IMR-90 (cell line): ENCODE results near the gene HEATR9. TPM values are rescaled to one million over a fixed set of nuclear protein-coding genes. Genes with fewer than 3 reads are reported as not detected.

Experiments used
- ATAC-seq: fragments of 200-7000 bp; cut with Tn5 transposase; 2 replicates; pipeline ENCODE4 v1.9.1; 2020; ENCODE audit warnings: low read depth, mild to moderate bottlenecking, moderate library complexity
- BruUV-seq: library from RNA; stranded (reverse); fragments of 400-500 nt; replicated peaks from 2 replicates; lab custom pipeline; 2021; lab: Mats Ljungman, UMichigan
- CTCF ChIA-PET: fragments of 300-600 bp; formaldehyde crosslinking; extraction: SDS; loops from one replicate; lab custom pipeline; 2021; ENCODE audit warnings: antibody characterized with exemption; lab: Yijun Ruan, JAX
- POLR2A ChIA-PET: fragments of 300-600 bp; sonication (Branson Sonifier 250); formaldehyde crosslinking; loops from one replicate; lab custom pipeline; 2022; ENCODE audit warnings: antibody characterized with exemption; ENCODE audit not compliant: unreplicated experiment; lab: Charles Lee
- DNase-seq: peaks from one replicate; pipeline ENCODE4 v3.0.0; 2013
- H2AFZ ChIP-seq: replicated peaks from 2 replicates; pipeline ENCODE3; 2013; ENCODE audit warnings: low read length, mild to moderate bottlenecking; ENCODE audit not compliant: poor library complexity
- H2AK5ac ChIP-seq: 2 replicates; pipeline ENCODE4 v1.6.1; 2013; ENCODE audit warnings: low read depth, low read length, inconsistent platforms
- H2AK9ac ChIP-seq: replicated peaks from 2 replicates; pipeline ENCODE3; 2013; ENCODE audit warnings: mild to moderate bottlenecking, low read depth, low read length, moderate library complexity; ENCODE audit not compliant: poor library complexity
- H2BK120ac ChIP-seq: 2 replicates; pipeline ENCODE4 v1.6.1; 2013; ENCODE audit warnings: low read depth, low read length, inconsistent platforms
- H2BK15ac ChIP-seq: 3 replicates; pipeline ENCODE4 v1.6.1; 2013; ENCODE audit warnings: low read depth, low read length, inconsistent platforms
- H2BK20ac ChIP-seq: 2 replicates; pipeline ENCODE4 v1.6.1; 2013; ENCODE audit warnings: low read depth, mild to moderate bottlenecking, inconsistent platforms, low read length, moderate library complexity
- H2BK5ac ChIP-seq: 2 replicates; pipeline ENCODE4 v1.6.1; 2013; ENCODE audit warnings: mild to moderate bottlenecking, low read depth, low read length, inconsistent platforms; ENCODE audit not compliant: poor library complexity, severe bottlenecking
- H3K14ac ChIP-seq: replicated peaks from 2 replicates; pipeline ENCODE4 v1.6.1; 2013; ENCODE audit warnings: low read depth, low read length, inconsistent platforms
- H3K18ac ChIP-seq: 2 replicates; pipeline ENCODE4 v1.6.1; 2013; ENCODE audit warnings: low read depth, low read length, control low read depth
- H3K23ac ChIP-seq: 2 replicates; pipeline ENCODE4 v1.6.1; 2013; ENCODE audit warnings: low read depth, low read length, inconsistent platforms
- H3K27ac ChIP-seq: 2 replicates; pipeline ENCODE4 v1.5.1; 2013; ENCODE audit warnings: mild to moderate bottlenecking, control low read depth, low read length; ENCODE audit not compliant: insufficient read depth
- H3K27me3 ChIP-seq: 2 replicates; pipeline ENCODE4 v1.6.1; 2013; ENCODE audit warnings: low read length; ENCODE audit not compliant: control insufficient read depth, insufficient read depth
- H3K36me3 ChIP-seq: 2 replicates; pipeline ENCODE4 v1.6.1; 2013; ENCODE audit warnings: low read length, mixed read lengths; ENCODE audit not compliant: control insufficient read depth, insufficient read depth
- H3K4ac ChIP-seq: 2 replicates; pipeline ENCODE4 v1.6.1; 2013; ENCODE audit warnings: low read depth, low read length, inconsistent platforms
- H3K4me1 ChIP-seq: 2 replicates; pipeline ENCODE4 v1.6.1; 2013; ENCODE audit warnings: low read length, mixed read lengths; ENCODE audit not compliant: control insufficient read depth, insufficient read depth
- H3K4me2 ChIP-seq: 2 replicates; pipeline ENCODE4 v1.6.1; 2013; ENCODE audit warnings: low read depth, mild to moderate bottlenecking, control low read depth, low read length, moderate library complexity
- H3K4me3 ChIP-seq: 2 replicates; pipeline ENCODE4 v1.5.1; 2013; ENCODE audit warnings: low read depth, mild to moderate bottlenecking, control low read depth, low read length, moderate library complexity; ENCODE audit not compliant: insufficient read depth
- H3K56ac ChIP-seq: 2 replicates; pipeline ENCODE4 v1.6.1; 2013; ENCODE audit warnings: low read length, inconsistent platforms; ENCODE audit not compliant: insufficient read depth; ENCODE audit errors: extremely low read depth
- H3K79me1 ChIP-seq, 2 experiments: 2 replicates each; pipeline ENCODE4 v1.6.1; 2013; ENCODE audit warnings: low read length in 2 of 2, inconsistent platforms in 1 of 2, low read depth in 1 of 2
- H3K9ac ChIP-seq: 2 replicates; pipeline ENCODE4 v1.6.1; 2013; ENCODE audit warnings: low read depth, low read length, control low read depth
- H3K9me1 ChIP-seq: 2 replicates; pipeline ENCODE4 v1.6.1; 2013; ENCODE audit warnings: low read length, inconsistent platforms; ENCODE audit not compliant: insufficient read depth
- H3K9me3 ChIP-seq: 2 replicates; pipeline ENCODE4 v1.6.1; 2013; ENCODE audit warnings: low read length; ENCODE audit not compliant: control insufficient read depth, insufficient read depth
- H4K20me1 ChIP-seq: 2 replicates; pipeline ENCODE4 v1.6.1; 2013; ENCODE audit warnings: low read length, inconsistent platforms; ENCODE audit not compliant: insufficient read depth
- H4K5ac ChIP-seq: 2 replicates; pipeline ENCODE4 v1.6.1; 2013; ENCODE audit warnings: mild to moderate bottlenecking, low read depth, low read length, control low read depth
- H4K8ac ChIP-seq, 2 experiments: 2 replicates each; pipeline ENCODE4 v1.6.1; 2013; ENCODE audit warnings: low read depth in 2 of 2, low read length in 2 of 2, control low read depth in 1 of 2, inconsistent platforms in 1 of 2
- H4K91ac ChIP-seq: 2 replicates; pipeline ENCODE4 v1.6.1; 2013; ENCODE audit warnings: low read depth, low read length, inconsistent platforms; ENCODE audit not compliant: insufficient read depth
- BHLHE40 ChIP-seq: fragments of 150-350 bp; IDR thresholded peaks from 2 replicates; pipeline ENCODE4 v1.6.1; 2016; ENCODE audit warnings: mild to moderate bottlenecking, low read depth, low read length
- CEBPB ChIP-seq: IDR thresholded peaks from 2 replicates; pipeline ENCODE4 v1.6.1; 2012; ENCODE audit warnings: low read depth, low read length, improper control_type of control experiment
- CHD1 ChIP-seq: IDR thresholded peaks from 2 replicates; pipeline ENCODE4 v1.6.1; 2012; ENCODE audit warnings: low read depth, low read length, improper control_type of control experiment
- CTCF ChIP-seq: conservative IDR thresholded peaks from 2 replicates; pipeline ENCODE4 v1.5.1; 2012; ENCODE audit warnings: mild to moderate bottlenecking, low read depth, low read length, improper control_type of control experiment
- ELK1 ChIP-seq: fragments of 150-350 bp; IDR thresholded peaks from 2 replicates; pipeline ENCODE4 v1.6.1; 2016; ENCODE audit warnings: low read depth, mild to moderate bottlenecking, low read length, moderate library complexity, borderline replicate concordance
- FOS ChIP-seq: fragments of 150-350 bp; IDR thresholded peaks from 2 replicates; pipeline ENCODE4 v1.6.1; 2016; ENCODE audit warnings: low read depth, low read length
- MAFK ChIP-seq: IDR thresholded peaks from 2 replicates; pipeline ENCODE4 v1.6.1; 2012; ENCODE audit warnings: low read depth, low read length, improper control_type of control experiment
- MAZ ChIP-seq: IDR thresholded peaks from 2 replicates; pipeline ENCODE4 v1.6.1; 2012; ENCODE audit warnings: low read depth, mild to moderate bottlenecking, low read length, improper control_type of control experiment, moderate library complexity, borderline replicate concordance
- MXI1 ChIP-seq: IDR thresholded peaks from 2 replicates; pipeline ENCODE4 v1.6.1; 2012; ENCODE audit warnings: low read depth, mild to moderate bottlenecking, low read length, moderate library complexity, borderline replicate concordance
- NFE2L2 ChIP-seq: fragments of 150-350 bp; IDR thresholded peaks from 2 replicates; pipeline ENCODE4 v1.6.1; 2016; ENCODE audit warnings: low read depth, mild to moderate bottlenecking, low read length
- POLR2A ChIP-seq: IDR thresholded peaks from 2 replicates; pipeline ENCODE4 v1.6.1; 2012; ENCODE audit warnings: mild to moderate bottlenecking, low read depth, low read length
- RAD21 ChIP-seq: IDR thresholded peaks from 2 replicates; pipeline ENCODE4 v1.6.1; 2012; ENCODE audit warnings: low read length, improper control_type of control experiment
- RCOR1 ChIP-seq: IDR thresholded peaks from 2 replicates; pipeline ENCODE4 v1.6.1; 2012; ENCODE audit warnings: mild to moderate bottlenecking, low read length, improper control_type of control experiment; ENCODE audit not compliant: insufficient replicate concordance
- RFX5 ChIP-seq: IDR thresholded peaks from 2 replicates; pipeline ENCODE4 v1.8.0; 2012; ENCODE audit warnings: low read depth, mild to moderate bottlenecking, low read length, moderate library complexity
- SMC3 ChIP-seq: fragments of 150-350 bp; IDR thresholded peaks from 2 replicates; pipeline ENCODE4 v1.6.1; 2016; ENCODE audit warnings: low read depth, mild to moderate bottlenecking, antibody characterized with exemption, low read length, moderate library complexity
- USF2 ChIP-seq: fragments of 150-350 bp; IDR thresholded peaks from 2 replicates; pipeline ENCODE4 v1.6.1; 2017; ENCODE audit warnings: mild to moderate bottlenecking, antibody characterized with exemption, low read length, low read depth
- WGBS, 2 experiments: methylation state at CpG; one replicate each; pipeline versions ENCODE4 v1.1.5 to v1.1.7; 2013; ENCODE audit warnings: missing lambda C conversion rate in 2 of 2; ENCODE audit not compliant: insufficient read length in 1 of 2; ENCODE audit errors: extremely low coverage in 2 of 2; 5-methylcytosine and 5-hydroxymethylcytosine counted together
- dilution Hi-C: fragments of 300-500 bp; cut with HindIII; formaldehyde crosslinking; loops from one replicate; pipeline ENCODE4 v1.14.3; 2018; ENCODE audit warnings: low sequenced_read_pairs; ENCODE audit not compliant: unreplicated experiment
- in situ Hi-C: fragments of 300-500 bp; cut with MboI; formaldehyde crosslinking; loops from 3 replicates; pipeline ENCODE4 v1.14.3; 2019; ENCODE audit warnings: low sequenced_read_pairs, inconsistent platforms, mixed read lengths
- intact Hi-C: fragments of 100-400 bp; cut with micrococcal nuclease; formaldehyde crosslinking; loops from 2 replicates; pipeline ENCODE4 v1.10.0; 2022
- polyA plus RNA-seq, 3 experiments: library from polyadenylated mRNA; depleted of rRNA; stranded (reverse); fragments of >200 nt; gene quantifications; 2 replicates each; pipeline ENCODE4 v1.2.3, GENCODE V29; 2012; ENCODE audit warnings: low replicate concordance in 1 of 3
- total RNA-seq: library from RNA; depleted of rRNA; stranded (reverse); fragments of >200 nt; gene quantifications from 2 replicates; pipeline ENCODE4 v1.2.3, GENCODE V29; 2012

The HEATR9 gene
- total and polyA plus RNA-seq, 2 of the 4 experiments (the other 2 are of a cell fraction), result not detected

- DNase-seq, result no peak
- dilution Hi-C loops, result no loop called here
- H2AK5ac ChIP-seq, result no peak overlapping the region
- H3K27me3 ChIP-seq, result peaks cover 5% of the 10 kb centered on the region
- no peak overlapping the region for H2BK15ac ChIP-seq
- H4K5ac ChIP-seq, result no peak overlapping the region
- H3K4me3 ChIP-seq, result no peak overlapping the region
- H3K9ac ChIP-seq, result no peak overlapping the region
- no peak for ATAC-seq
- no peaks in the 10 kb centered on the region for H3K9me1 ChIP-seq
- POLR2A ChIA-PET, result no interaction called here
- H3K4me1 ChIP-seq, result no peaks in the 10 kb centered on the region
- H2BK20ac ChIP-seq, result no peak overlapping the region
- H3K4me2 ChIP-seq, result no peak overlapping the region
- H3K56ac ChIP-seq, result no peak overlapping the region
- H3K27ac ChIP-seq, result no peak overlapping the region
- no peaks in the 10 kb centered on the region for H3K79me1 ChIP-seq
- no TSS peak for BruUV-seq
- no peak overlapping the region for H2AK9ac ChIP-seq
- no peak overlapping the region for H3K14ac ChIP-seq
- in situ Hi-C loops, result no loop called here
- H3K36me3 ChIP-seq, result no peaks in the 10 kb centered on the region
- intact Hi-C loops, result no loop called here
- no peak overlapping the region for H3K23ac ChIP-seq
- no peak overlapping the region for H3K18ac ChIP-seq
- CTCF ChIA-PET, result no interaction called here
- H4K20me1 ChIP-seq, result no peaks in the 10 kb centered on the region
- H2AFZ ChIP-seq, result no peak overlapping the region
- no peaks in the 10 kb centered on the region for H3K9me3 ChIP-seq
- WGBS, 2 experiments, result 23% methylated on average over 4 of the region's 11 CpGs; no CpG with 5 or more reads in 1 of the 2 experiments
- H4K91ac ChIP-seq, result no peak overlapping the region
- no peak overlapping the region for H2BK5ac ChIP-seq
- no peak overlapping the region for H4K8ac ChIP-seq
- no peak overlapping the region for H3K4ac ChIP-seq
- TF ChIP-seq MAZ (no peak), FOS (no peak), SMC3 (no peak), CEBPB (no peak), RFX5 (no peak), RCOR1 (no peak), ELK1 (no peak), CTCF (no peak), USF2 (no peak), POLR2A (no peak), MAFK (no peak), BHLHE40 (no peak), RAD21 (no peak), CHD1 (no peak), NFE2L2 (no peak), MXI1 (no peak)
- no peak overlapping the region for H2BK120ac ChIP-seq
Measured at GRCh38 chr17:35900708-35901480, 32.2 kb upstream of the HEATR9 start.
